Measurements from ENCODE around the gene CBX8.

CBX8 gene

GRCh38 chr17:79743614-79744013 lies 53.3 kb downstream of the CBX8 start:
- H3K4me3 ChIP-seq (ENCODE audit: low read depth, low read length), result no peak overlapping the region
- no peak for TF ChIP-seq CTCF (IDR thresholded peaks at IDR 0.05; ENCODE audit: borderline replicate concordance, insufficient read depth, low read depth, low read length)

- H3K4me3 ChIP-seq (ENCODE audit: low read depth, low read length), result no peak overlapping the region
- TF ChIP-seq CTCF (IDR thresholded peaks at IDR 0.05; ENCODE audit: borderline replicate concordance, insufficient read depth, low read depth, low read length), result no peak
Measured at GRCh38 chr17:79742951-79743476, 53.9 kb downstream of the CBX8 start.

- no peak overlapping the region for H3K4me3 ChIP-seq (ENCODE audit: low read depth, low read length)
- TF ChIP-seq CTCF (IDR thresholded peaks at IDR 0.05; ENCODE audit: borderline replicate concordance, insufficient read depth, low read depth, low read length), result no peak
Measured at GRCh38 chr17:79742589-79742918, 54.3 kb downstream of the CBX8 start.
